Measurements from ENCODE around the gene PPM1D.

PPM1D gene

GRCh38 chr17:60695960-60696359 lies 96.0 kb downstream of the PPM1D start:
- no peaks in the 10 kb centered on the region for H3K79me2 ChIP-seq (ENCODE audit: control insufficient read depth, insufficient read depth, low read length, unreplicated experiment)
- H2AFZ ChIP-seq (ENCODE audit: low read length, unreplicated experiment), result no peak overlapping the region
- H3K27ac ChIP-seq (ENCODE audit: low read depth, low read length), result no peak overlapping the region
- H3K4me3 ChIP-seq (ENCODE audit: low read depth, low read length), result no peak overlapping the region
- no peaks in the 10 kb centered on the region for H3K4me1 ChIP-seq (ENCODE audit: control insufficient read depth, insufficient read depth, low read length, unreplicated experiment)
- 0 out of 2 replicates have a peak, but pooled peaks cover 3% of the 10 kb centered on the region for H3K36me3 ChIP-seq (ENCODE audit: insufficient read depth, low read length)
- H3K27me3 ChIP-seq (ENCODE audit: insufficient read depth, low read length), result no peaks in the 10 kb centered on the region

- no peaks in the 10 kb centered on the region for H3K79me2 ChIP-seq (ENCODE audit: control insufficient read depth, insufficient read depth, low read length, unreplicated experiment)
- H3K27ac ChIP-seq (ENCODE audit: low read depth, low read length), result no peak overlapping the region
- H2AFZ ChIP-seq (ENCODE audit: low read length, unreplicated experiment), result no peak overlapping the region
- H3K4me1 ChIP-seq (ENCODE audit: control insufficient read depth, insufficient read depth, low read length, unreplicated experiment), result no peaks in the 10 kb centered on the region
- no peaks in the 10 kb centered on the region for H3K27me3 ChIP-seq (ENCODE audit: insufficient read depth, low read length)
- 0 out of 2 replicates have a peak, but pooled peaks cover 3% of the 10 kb centered on the region for H3K36me3 ChIP-seq (ENCODE audit: insufficient read depth, low read length)
- H3K4me3 ChIP-seq (ENCODE audit: low read depth, low read length), result no peak overlapping the region
Observed at GRCh38 chr17:60699090-60699489, 99.1 kb downstream of the PPM1D start.

GRCh38 chr17:60704170-60704569 lies 104.2 kb downstream of the PPM1D start:
- H3K36me3 ChIP-seq (ENCODE audit: insufficient read depth, low read length), result no peaks in the 10 kb centered on the region
- no peak overlapping the region for H2AFZ ChIP-seq (ENCODE audit: low read length, unreplicated experiment)
- H3K27ac ChIP-seq (ENCODE audit: low read depth, low read length), result no peak overlapping the region
- H3K79me2 ChIP-seq (ENCODE audit: control insufficient read depth, insufficient read depth, low read length, unreplicated experiment), result no peaks in the 10 kb centered on the region
- H3K4me1 ChIP-seq (ENCODE audit: control insufficient read depth, insufficient read depth, low read length, unreplicated experiment), result no peaks in the 10 kb centered on the region
- no peaks in the 10 kb centered on the region for H3K27me3 ChIP-seq (ENCODE audit: insufficient read depth, low read length)
- no peak overlapping the region for H3K4me3 ChIP-seq (ENCODE audit: low read depth, low read length)

GRCh38 chr17:60712675-60713074 lies 112.7 kb downstream of the PPM1D start:
- Histone ChIP-seq H2AFZ (ENCODE audit: low read length, unreplicated experiment) (no peak overlapping the region), H3K27ac (ENCODE audit: low read depth, low read length) (no peak overlapping the region), H3K4me3 (ENCODE audit: low read depth, low read length) (no peak overlapping the region), H3K27me3 (ENCODE audit: insufficient read depth, low read length) (no peaks in the 10 kb centered on the region), H3K36me3 (ENCODE audit: insufficient read depth, low read length) (no peaks in the 10 kb centered on the region), H3K4me1 (ENCODE audit: control insufficient read depth, insufficient read depth, low read length, unreplicated experiment) (no peaks in the 10 kb centered on the region), H3K79me2 (ENCODE audit: control insufficient read depth, insufficient read depth, low read length, unreplicated experiment) (no peaks in the 10 kb centered on the region)

- Histone ChIP-seq H3K27me3 (ENCODE audit: insufficient read depth, low read length) (no peaks in the 10 kb centered on the region), H3K4me1 (ENCODE audit: control insufficient read depth, insufficient read depth, low read length, unreplicated experiment) (no peaks in the 10 kb centered on the region), H2AFZ (ENCODE audit: low read length, unreplicated experiment) (no peak overlapping the region), H3K4me3 (ENCODE audit: low read depth, low read length) (no peak overlapping the region), H3K27ac (ENCODE audit: low read depth, low read length) (no peak overlapping the region), H3K36me3 (ENCODE audit: insufficient read depth, low read length) (no peaks in the 10 kb centered on the region), H3K79me2 (ENCODE audit: control insufficient read depth, insufficient read depth, low read length, unreplicated experiment) (no peaks in the 10 kb centered on the region)
Observed at GRCh38 chr17:60713608-60714007, 113.6 kb downstream of the PPM1D start.

All from ACC112 (cell line).